HepG2 (cell line): ENCODE results near the gene MYL6. TPM values are rescaled to one million over a fixed set of nuclear protein-coding genes. Genes with fewer than 3 reads are reported as not detected.

Source experiments
- CHD4 ChIP-seq: fragments of 200-600 bp; sonication (generic); IDR thresholded peaks from 2 replicates; pipeline ENCODE4 v1.7.0; 2017; ENCODE audit warnings: mild to moderate bottlenecking, low read length, borderline replicate concordance
- TEAD3 ChIP-seq: optimal IDR thresholded peaks from 2 replicates; pipeline ENCODE3; 2016; ENCODE audit warnings: borderline replicate concordance
- ZNF589 ChIP-seq: sonication (generic); formaldehyde crosslinking; conservative IDR thresholded peaks from 2 replicates; pipeline ENCODE4 v1.8.0; 2022; ENCODE audit warnings: mild to moderate bottlenecking, moderate library complexity, missing genetic modification reagents
- ZNF737 ChIP-seq: sonication (generic); formaldehyde crosslinking; IDR thresholded peaks from 2 replicates; pipeline ENCODE4 v1.5.0; 2020; ENCODE audit warnings: missing genetic modification reagents, mild to moderate bottlenecking, borderline replicate concordance
- ZNF75D ChIP-seq: sonication (generic); formaldehyde crosslinking; IDR thresholded peaks from 2 replicates; pipeline ENCODE4 v1.8.1; 2023; ENCODE audit warnings: missing genetic modification reagents, mild to moderate bottlenecking, borderline replicate concordance
- ZNF775 ChIP-seq: sonication (generic); formaldehyde crosslinking; IDR thresholded peaks from 2 replicates; pipeline ENCODE4 v1.4.0; 2020; ENCODE audit warnings: missing genetic modification reagents, mild to moderate bottlenecking, moderate library complexity, borderline replicate concordance
- ZSCAN21 ChIP-seq: sonication (generic); formaldehyde crosslinking; IDR thresholded peaks from 2 replicates; pipeline ENCODE4 v1.8.0; 2022; ENCODE audit warnings: mild to moderate bottlenecking, missing genetic modification reagents, moderate library complexity, borderline replicate concordance
- polyA plus RNA-seq, 8 experiments: library from polyadenylated mRNA; depleted of rRNA in 3 of 8; stranded (reverse) in 7 of 8; unstranded in 1 of 8; fragments of >200 nt; fragmentation: Illumina TruSeq in 4 of 8; extraction: Trizol in 4 of 8; gene quantifications; 2 replicates each; pipeline versions ENCODE4 v1.2.1 to v1.2.3, GENCODE V29; 2011 to 2016; ENCODE audit warnings: low read depth in 4 of 8, missing spikeins in 1 of 8, mixed read lengths in 1 of 8; ENCODE audit not compliant: insufficient read depth in 1 of 8
- total RNA-seq, 5 experiments: library from RNA; depleted of rRNA; stranded (reverse); fragments of >200 nt; fragmentation: Illumina TruSeq; extraction: Trizol; gene quantifications; 2 replicates each; pipeline ENCODE4 v1.2.3, GENCODE V29; 2016; ENCODE audit warnings: low read depth in 1 of 5
- TF ChIP-seq, protein P1 (sequence below), 2 experiments: IDR thresholded peaks; 2 replicates each; pipeline ENCODE4 v1.6.1; 2011 to 2012; ENCODE audit warnings: low read length in 2 of 2, borderline replicate concordance in 1 of 2, low read depth in 1 of 2, mild to moderate bottlenecking in 1 of 2, moderate library complexity in 1 of 2
- TF ChIP-seq, protein P2 (sequence below): sonication (generic); formaldehyde crosslinking; IDR thresholded peaks from 2 replicates; pipeline ENCODE4 v1.5.0; 2020; ENCODE audit warnings: mild to moderate bottlenecking, missing genetic modification reagents, borderline replicate concordance
- TF ChIP-seq, protein P3 (sequence below): sonication (generic); formaldehyde crosslinking; IDR thresholded peaks from 2 replicates; pipeline ENCODE4 v1.4.0; 2020; ENCODE audit warnings: missing genetic modification reagents, borderline replicate concordance

The MYL6 gene
- total and polyA plus RNA-seq, 2 of the 13 experiments (the other 11 are each of a cell fraction or from before 2014, with no cell fraction given), result 1,127 to 1,192 TPM

DNA sequence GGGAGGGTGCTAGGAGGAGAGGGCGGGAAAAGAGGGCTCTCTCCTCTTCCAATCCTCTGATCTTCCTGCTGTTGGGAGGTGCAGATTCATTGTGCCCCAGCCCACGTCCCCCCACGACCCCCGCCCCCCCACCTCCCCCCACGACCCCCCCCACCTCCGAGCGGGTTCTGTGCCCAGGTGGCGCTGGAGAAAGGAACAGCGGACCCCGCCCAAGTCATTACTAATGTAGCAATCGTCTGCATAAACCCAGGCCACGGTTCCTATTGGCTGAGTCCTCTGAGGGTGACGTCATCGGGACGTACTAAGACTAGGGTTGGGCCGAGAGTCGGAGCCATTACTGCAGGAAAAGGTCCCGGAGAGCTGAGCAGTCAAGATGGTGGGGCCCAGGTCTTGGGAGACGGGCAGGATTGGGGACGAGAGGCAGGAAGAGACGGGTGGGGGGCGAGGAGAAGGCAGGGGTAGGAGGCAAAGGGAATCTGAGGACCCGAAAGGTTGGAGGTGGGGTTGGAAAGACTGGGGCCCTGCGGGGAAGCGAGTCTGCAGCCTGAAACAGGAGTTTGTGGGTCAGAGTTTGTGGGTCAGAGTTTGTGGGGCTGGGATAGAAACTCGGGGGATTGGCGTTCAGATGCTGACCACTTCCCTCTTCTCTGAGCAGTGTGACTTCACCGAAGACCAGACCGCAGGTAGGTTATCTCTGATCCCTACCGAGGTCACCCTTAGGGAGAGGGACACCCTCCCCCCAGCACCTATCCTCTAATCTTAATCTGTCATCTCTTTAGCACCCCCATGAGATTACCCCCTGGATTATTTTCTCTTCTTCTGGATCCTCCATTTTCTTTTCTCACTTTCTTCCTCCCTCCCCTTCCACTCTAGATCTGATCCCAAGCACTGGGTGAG is at the start of gene MYL6 (continued):
- TF ChIP-seq ZNF737 (CRISPR knock-in tag) (no peak), CHD4 (no peak), ZNF775 (no peak), TEAD3 (CRISPR knock-in tag) (no peak), ZSCAN21 (CRISPR knock-in tag) (no peak), ZNF589 (CRISPR knock-in tag) (no peak), ZNF75D (no peak)
- TF ChIP-seq, protein P1, sequence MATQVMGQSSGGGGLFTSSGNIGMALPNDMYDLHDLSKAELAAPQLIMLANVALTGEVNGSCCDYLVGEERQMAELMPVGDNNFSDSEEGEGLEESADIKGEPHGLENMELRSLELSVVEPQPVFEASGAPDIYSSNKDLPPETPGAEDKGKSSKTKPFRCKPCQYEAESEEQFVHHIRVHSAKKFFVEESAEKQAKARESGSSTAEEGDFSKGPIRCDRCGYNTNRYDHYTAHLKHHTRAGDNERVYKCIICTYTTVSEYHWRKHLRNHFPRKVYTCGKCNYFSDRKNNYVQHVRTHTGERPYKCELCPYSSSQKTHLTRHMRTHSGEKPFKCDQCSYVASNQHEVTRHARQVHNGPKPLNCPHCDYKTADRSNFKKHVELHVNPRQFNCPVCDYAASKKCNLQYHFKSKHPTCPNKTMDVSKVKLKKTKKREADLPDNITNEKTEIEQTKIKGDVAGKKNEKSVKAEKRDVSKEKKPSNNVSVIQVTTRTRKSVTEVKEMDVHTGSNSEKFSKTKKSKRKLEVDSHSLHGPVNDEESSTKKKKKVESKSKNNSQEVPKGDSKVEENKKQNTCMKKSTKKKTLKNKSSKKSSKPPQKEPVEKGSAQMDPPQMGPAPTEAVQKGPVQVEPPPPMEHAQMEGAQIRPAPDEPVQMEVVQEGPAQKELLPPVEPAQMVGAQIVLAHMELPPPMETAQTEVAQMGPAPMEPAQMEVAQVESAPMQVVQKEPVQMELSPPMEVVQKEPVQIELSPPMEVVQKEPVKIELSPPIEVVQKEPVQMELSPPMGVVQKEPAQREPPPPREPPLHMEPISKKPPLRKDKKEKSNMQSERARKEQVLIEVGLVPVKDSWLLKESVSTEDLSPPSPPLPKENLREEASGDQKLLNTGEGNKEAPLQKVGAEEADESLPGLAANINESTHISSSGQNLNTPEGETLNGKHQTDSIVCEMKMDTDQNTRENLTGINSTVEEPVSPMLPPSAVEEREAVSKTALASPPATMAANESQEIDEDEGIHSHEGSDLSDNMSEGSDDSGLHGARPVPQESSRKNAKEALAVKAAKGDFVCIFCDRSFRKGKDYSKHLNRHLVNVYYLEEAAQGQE (IDR thresholded peaks at IDR 0.05; ENCODE audit: borderline replicate concordance in 1 of 2, low read depth in 1 of 2, low read length in 2 of 2), result peak in 1 of 2 experiments; percentile 50; a peak in 1 of 4 replicates
- TF ChIP-seq, protein P2, sequence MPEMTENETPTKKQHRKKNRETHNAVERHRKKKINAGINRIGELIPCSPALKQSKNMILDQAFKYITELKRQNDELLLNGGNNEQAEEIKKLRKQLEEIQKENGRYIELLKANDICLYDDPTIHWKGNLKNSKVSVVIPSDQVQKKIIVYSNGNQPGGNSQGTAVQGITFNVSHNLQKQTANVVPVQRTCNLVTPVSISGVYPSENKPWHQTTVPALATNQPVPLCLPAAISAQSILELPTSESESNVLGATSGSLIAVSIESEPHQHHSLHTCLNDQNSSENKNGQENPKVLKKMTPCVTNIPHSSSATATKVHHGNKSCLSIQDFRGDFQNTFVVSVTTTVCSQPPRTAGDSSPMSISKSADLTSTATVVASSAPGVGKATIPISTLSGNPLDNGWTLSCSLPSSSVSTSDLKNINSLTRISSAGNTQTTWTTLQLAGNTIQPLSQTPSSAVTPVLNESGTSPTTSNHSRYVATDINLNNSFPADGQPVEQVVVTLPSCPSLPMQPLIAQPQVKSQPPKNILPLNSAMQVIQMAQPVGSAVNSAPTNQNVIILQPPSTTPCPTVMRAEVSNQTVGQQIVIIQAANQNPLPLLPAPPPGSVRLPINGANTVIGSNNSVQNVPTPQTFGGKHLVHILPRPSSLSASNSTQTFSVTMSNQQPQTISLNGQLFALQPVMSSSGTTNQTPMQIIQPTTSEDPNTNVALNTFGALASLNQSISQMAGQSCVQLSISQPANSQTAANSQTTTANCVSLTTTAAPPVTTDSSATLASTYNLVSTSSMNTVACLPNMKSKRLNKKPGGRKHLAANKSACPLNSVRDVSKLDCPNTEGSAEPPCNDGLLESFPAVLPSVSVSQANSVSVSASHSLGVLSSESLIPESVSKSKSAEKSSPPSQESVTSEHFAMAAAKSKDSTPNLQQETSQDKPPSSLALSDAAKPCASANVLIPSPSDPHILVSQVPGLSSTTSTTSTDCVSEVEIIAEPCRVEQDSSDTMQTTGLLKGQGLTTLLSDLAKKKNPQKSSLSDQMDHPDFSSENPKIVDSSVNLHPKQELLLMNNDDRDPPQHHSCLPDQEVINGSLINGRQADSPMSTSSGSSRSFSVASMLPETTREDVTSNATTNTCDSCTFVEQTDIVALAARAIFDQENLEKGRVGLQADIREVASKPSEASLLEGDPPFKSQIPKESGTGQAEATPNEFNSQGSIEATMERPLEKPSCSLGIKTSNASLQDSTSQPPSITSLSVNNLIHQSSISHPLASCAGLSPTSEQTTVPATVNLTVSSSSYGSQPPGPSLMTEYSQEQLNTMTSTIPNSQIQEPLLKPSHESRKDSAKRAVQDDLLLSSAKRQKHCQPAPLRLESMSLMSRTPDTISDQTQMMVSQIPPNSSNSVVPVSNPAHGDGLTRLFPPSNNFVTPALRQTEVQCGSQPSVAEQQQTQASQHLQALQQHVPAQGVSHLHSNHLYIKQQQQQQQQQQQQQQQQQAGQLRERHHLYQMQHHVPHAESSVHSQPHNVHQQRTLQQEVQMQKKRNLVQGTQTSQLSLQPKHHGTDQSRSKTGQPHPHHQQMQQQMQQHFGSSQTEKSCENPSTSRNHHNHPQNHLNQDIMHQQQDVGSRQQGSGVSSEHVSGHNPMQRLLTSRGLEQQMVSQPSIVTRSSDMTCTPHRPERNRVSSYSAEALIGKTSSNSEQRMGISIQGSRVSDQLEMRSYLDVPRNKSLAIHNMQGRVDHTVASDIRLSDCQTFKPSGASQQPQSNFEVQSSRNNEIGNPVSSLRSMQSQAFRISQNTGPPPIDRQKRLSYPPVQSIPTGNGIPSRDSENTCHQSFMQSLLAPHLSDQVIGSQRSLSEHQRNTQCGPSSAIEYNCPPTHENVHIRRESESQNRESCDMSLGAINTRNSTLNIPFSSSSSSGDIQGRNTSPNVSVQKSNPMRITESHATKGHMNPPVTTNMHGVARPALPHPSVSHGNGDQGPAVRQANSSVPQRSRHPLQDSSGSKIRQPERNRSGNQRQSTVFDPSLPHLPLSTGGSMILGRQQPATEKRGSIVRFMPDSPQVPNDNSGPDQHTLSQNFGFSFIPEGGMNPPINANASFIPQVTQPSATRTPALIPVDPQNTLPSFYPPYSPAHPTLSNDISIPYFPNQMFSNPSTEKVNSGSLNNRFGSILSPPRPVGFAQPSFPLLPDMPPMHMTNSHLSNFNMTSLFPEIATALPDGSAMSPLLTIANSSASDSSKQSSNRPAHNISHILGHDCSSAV (CRISPR knock-in tag), result no peak
- TF ChIP-seq, protein P3, sequence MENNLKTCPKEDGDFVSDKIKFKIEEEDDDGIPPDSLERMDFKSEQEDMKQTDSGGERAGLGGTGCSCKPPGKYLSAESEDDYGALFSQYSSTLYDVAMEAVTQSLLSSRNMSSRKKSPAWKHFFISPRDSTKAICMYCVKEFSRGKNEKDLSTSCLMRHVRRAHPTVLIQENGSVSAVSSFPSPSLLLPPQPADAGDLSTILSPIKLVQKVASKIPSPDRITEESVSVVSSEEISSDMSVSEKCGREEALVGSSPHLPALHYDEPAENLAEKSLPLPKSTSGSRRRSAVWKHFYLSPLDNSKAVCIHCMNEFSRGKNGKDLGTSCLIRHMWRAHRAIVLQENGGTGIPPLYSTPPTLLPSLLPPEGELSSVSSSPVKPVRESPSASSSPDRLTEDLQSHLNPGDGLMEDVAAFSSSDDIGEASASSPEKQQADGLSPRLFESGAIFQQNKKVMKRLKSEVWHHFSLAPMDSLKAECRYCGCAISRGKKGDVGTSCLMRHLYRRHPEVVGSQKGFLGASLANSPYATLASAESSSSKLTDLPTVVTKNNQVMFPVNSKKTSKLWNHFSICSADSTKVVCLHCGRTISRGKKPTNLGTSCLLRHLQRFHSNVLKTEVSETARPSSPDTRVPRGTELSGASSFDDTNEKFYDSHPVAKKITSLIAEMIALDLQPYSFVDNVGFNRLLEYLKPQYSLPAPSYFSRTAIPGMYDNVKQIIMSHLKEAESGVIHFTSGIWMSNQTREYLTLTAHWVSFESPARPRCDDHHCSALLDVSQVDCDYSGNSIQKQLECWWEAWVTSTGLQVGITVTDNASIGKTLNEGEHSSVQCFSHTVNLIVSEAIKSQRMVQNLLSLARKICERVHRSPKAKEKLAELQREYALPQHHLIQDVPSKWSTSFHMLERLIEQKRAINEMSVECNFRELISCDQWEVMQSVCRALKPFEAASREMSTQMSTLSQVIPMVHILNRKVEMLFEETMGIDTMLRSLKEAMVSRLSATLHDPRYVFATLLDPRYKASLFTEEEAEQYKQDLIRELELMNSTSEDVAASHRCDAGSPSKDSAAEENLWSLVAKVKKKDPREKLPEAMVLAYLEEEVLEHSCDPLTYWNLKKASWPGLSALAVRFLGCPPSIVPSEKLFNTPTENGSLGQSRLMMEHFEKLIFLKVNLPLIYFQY (CRISPR knock-in tag), result no peak
